GM12878 (cell line): ENCODE data around the gene SMAP1. TPM values are rescaled to one million over a fixed set of nuclear protein-coding genes. Genes with fewer than 3 reads are reported as not detected.

ENCODE experiments used
- ATAC-seq: fragments of 200-7000 bp; cut with Tn5 transposase; 3 replicates; pipeline ENCODE4 v1.9.1; 2020; ENCODE audit warnings: mild to moderate bottlenecking, moderate library complexity
- BruUV-seq: library from RNA; stranded (reverse); fragments of 400-500 nt; replicated peaks from 2 replicates; lab custom pipeline; 2021; lab: Mats Ljungman, UMichigan
- CTCF ChIA-PET: fragments of 300-600 bp; sonication (Branson Sonifier 250); formaldehyde crosslinking; extraction: SDS; loops from one replicate; lab custom pipeline; 2021; ENCODE audit warnings: inconsistent platforms; lab: Yijun Ruan, JAX
- POLR2A ChIA-PET: fragments of 350-600 bp; formaldehyde crosslinking; extraction: SDS; loops from one replicate; lab custom pipeline; 2021; ENCODE audit warnings: inconsistent platforms; lab: Charles Lee
- RAD21 ChIA-PET: fragments of 300-600 bp; sonication (Branson Sonifier 250); formaldehyde crosslinking; loops from one replicate; lab custom pipeline; 2023; ENCODE audit warnings: antibody characterized with exemption; ENCODE audit not compliant: unreplicated experiment; lab: Charles Lee
- SMC1A ChIA-PET: fragments of 300-600 bp; sonication (Branson Sonifier 250); formaldehyde crosslinking; loops from one replicate; lab custom pipeline; 2023; ENCODE audit not compliant: unreplicated experiment, uncharacterized antibody; lab: Charles Lee
- DNase-seq: peaks from one replicate; pipeline ENCODE4 v3.0.0-alpha.2; 2011; ENCODE audit warnings: low read depth, low spot score
- FAIRE-seq: peaks from 3 replicates; lab custom pipeline; 2011; peaks lifted over from hg19 to GRCh38; lab: Jason Lieb, UNC
- H2AFZ ChIP-seq: 2 replicates; pipeline ENCODE4 v1.6.0; 2011; ENCODE audit warnings: low read depth, low read length, control low read depth; ENCODE audit not compliant: control insufficient read depth
- H3K27ac ChIP-seq: 2 replicates; pipeline ENCODE4 v1.5.1; 2011; ENCODE audit warnings: control low read depth; ENCODE audit not compliant: control insufficient read depth, insufficient read depth
- H3K27me3 ChIP-seq, 2 experiments: replicated peaks in 1 of 2; 2 replicates each; pipeline versions ENCODE4 v1.6.0 to v1.6.1; 2011; ENCODE audit warnings: low read length in 1 of 2; ENCODE audit not compliant: control insufficient read depth in 2 of 2, insufficient read depth in 2 of 2
- H3K36me3 ChIP-seq, 2 experiments: 2 replicates each; pipeline ENCODE4 v1.5.1; 2011; ENCODE audit warnings: low read length in 1 of 2; ENCODE audit not compliant: control insufficient read depth in 2 of 2, insufficient read depth in 2 of 2
- H3K4me1 ChIP-seq: 2 replicates; pipeline ENCODE4 v1.6.1; 2011; ENCODE audit warnings: mild to moderate bottlenecking, low read length, moderate library complexity, mixed read lengths; ENCODE audit not compliant: control insufficient read depth, insufficient read depth
- H3K4me2 ChIP-seq: 2 replicates; pipeline ENCODE4 v1.6.0; 2011; ENCODE audit warnings: control low read depth; ENCODE audit not compliant: control insufficient read depth, insufficient read depth
- H3K4me3 ChIP-seq: fragments of 200-600 bp; sonication (generic); 2 replicates; pipeline ENCODE4 v1.5.1; 2016
- H3K79me2 ChIP-seq: 2 replicates; pipeline ENCODE4 v1.6.0; 2011; ENCODE audit warnings: low read length; ENCODE audit not compliant: control insufficient read depth, insufficient read depth
- H3K9ac ChIP-seq: 2 replicates; pipeline ENCODE4 v1.8.0; 2011; ENCODE audit warnings: low read length, control low read depth, mixed read lengths; ENCODE audit not compliant: control insufficient read depth, insufficient read depth
- H3K9me3 ChIP-seq: replicated peaks from 3 replicates; pipeline ENCODE4 v1.5.1; 2011; ENCODE audit warnings: mild to moderate bottlenecking, low read length; ENCODE audit not compliant: control insufficient read depth, insufficient read depth
- H4K20me1 ChIP-seq: 2 replicates; pipeline ENCODE4 v1.6.0; 2011; ENCODE audit not compliant: control insufficient read depth, insufficient read depth
- FOS ChIP-seq: IDR thresholded peaks from 3 replicates; pipeline ENCODE4 v1.6.1; 2011; ENCODE audit warnings: borderline replicate concordance; ENCODE audit not compliant: insufficient read length; ENCODE audit errors: extremely low read depth
- MXI1 ChIP-seq: fragments of 150-350 bp; IDR thresholded peaks from 2 replicates; pipeline ENCODE4 v1.6.1; 2011; ENCODE audit warnings: low read depth, mild to moderate bottlenecking, inconsistent platforms, low read length, improper control_type of control experiment
- NFYA ChIP-seq: IDR thresholded peaks from 2 replicates; pipeline ENCODE4 v1.6.1; 2011; ENCODE audit warnings: low read depth, mild to moderate bottlenecking, low read length, improper control_type of control experiment, borderline replicate concordance
- PAX5 ChIP-seq: IDR thresholded peaks from 2 replicates; pipeline ENCODE4 v1.6.1; 2011; ENCODE audit warnings: low read depth, low read length, borderline replicate concordance
- POLR2AphosphoS5 ChIP-seq: IDR thresholded peaks from 2 replicates; pipeline ENCODE4 v1.6.1; 2011; ENCODE audit warnings: mild to moderate bottlenecking, low read length, inconsistent platforms
- SIN3A ChIP-seq: IDR thresholded peaks from 2 replicates; pipeline ENCODE4 v1.6.1; 2012; ENCODE audit warnings: low read depth, low read length, improper control_type of control experiment
- SIX5 ChIP-seq: IDR thresholded peaks from 2 replicates; pipeline ENCODE4 v1.6.1; 2011; ENCODE audit warnings: mild to moderate bottlenecking, low read depth, low read length, moderate library complexity; ENCODE audit not compliant: severe bottlenecking
- SUZ12 ChIP-seq: fragments of 200-600 bp; sonication (generic); IDR thresholded peaks from one replicate; pipeline ENCODE4 v1.6.1; 2018; ENCODE audit warnings: antibody characterized with exemption, mild to moderate bottlenecking; ENCODE audit not compliant: unreplicated experiment
- TAF1 ChIP-seq: IDR thresholded peaks from 2 replicates; pipeline ENCODE4 v1.6.1; 2011; ENCODE audit warnings: mild to moderate bottlenecking, low read depth, low read length, borderline replicate concordance
- WGBS: methylation state at CpG from one replicate; pipeline ENCODE4 v1.1.6; 2016; ENCODE audit warnings: low lambda C conversion rate; ENCODE audit not compliant: insufficient replicate concordance, insufficient coverage; ENCODE audit errors: missing lambda C conversion rate; 5-methylcytosine and 5-hydroxymethylcytosine counted together
- in situ Hi-C: fragments of 300-500 bp; cut with MboI; formaldehyde crosslinking; loops from 9 replicates; pipeline ENCODE4 v1.14.3; 2018; ENCODE audit warnings: mixed read lengths
- intact Hi-C: fragments of 100-400 bp; cut with micrococcal nuclease; formaldehyde crosslinking; loops from one replicate; pipeline ENCODE4 v1.14.2; 2022; ENCODE audit not compliant: unreplicated experiment
- polyA plus RNA-seq, 11 experiments: library from polyadenylated mRNA; depleted of rRNA in 4 of 11; unstranded in 6 of 11; stranded (reverse) in 5 of 11; fragments of >200 nt; fragmentation: Nextera tagmentation in 4 of 11; fragmentation: Illumina TruSeq in 1 of 11; extraction: Ambion mirVana in 4 of 11; extraction: Trizol in 1 of 11; gene quantifications; 1 replicate in 1 of 11; 2 replicates in 10 of 11; pipeline versions ENCODE4 v1.2.1 to v1.2.3, GENCODE V29; 2011 to 2016; ENCODE audit warnings: inconsistent platforms in 2 of 11, missing spikeins in 2 of 11, low read depth in 1 of 11
- total RNA-seq, 4 experiments: library from RNA; depleted of rRNA in 3 of 4; stranded (reverse); fragments of >200 nt in 3 of 4; fragmentation: Illumina TruSeq in 1 of 4; extraction: Trizol in 1 of 4; gene quantifications; 2 replicates each; pipeline versions ENCODE4 v1.2.1 to v1.2.3, GENCODE V29; 2013 to 2021

SMAP1 gene
- total and polyA plus RNA-seq, 10 of the 15 experiments (the other 5 are each of a cell fraction or from before 2014, with no cell fraction given), result 13.7 to 33.9 (median 25.3) TPM

DNA sequence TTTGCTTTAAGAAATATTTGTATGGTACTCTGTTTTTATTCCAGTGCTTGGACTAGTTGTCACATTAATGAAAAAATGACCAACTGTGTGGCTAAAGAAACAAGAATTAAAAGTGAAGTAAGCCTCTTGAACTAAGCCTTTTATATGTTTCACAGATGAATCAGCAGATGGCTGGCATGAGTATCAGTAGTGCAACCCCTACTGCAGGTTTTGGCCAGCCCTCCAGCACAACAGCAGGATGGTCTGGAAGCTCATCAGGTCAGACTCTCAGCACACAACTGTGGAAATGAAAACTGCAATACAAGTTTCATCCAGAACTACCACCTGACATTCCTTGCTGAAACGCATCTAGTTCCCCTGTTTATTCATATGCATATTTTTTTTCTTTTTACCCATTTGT lies 192.4 kb downstream of the SMAP1 start:
- RAD21 ChIA-PET, result no interaction called here
- intact Hi-C loops, result no loop called here
- Histone ChIP-seq H3K79me2 (no peaks in the 10 kb centered on the region), H3K9ac (no peak overlapping the region), H3K9me3 (no peaks in the 10 kb centered on the region), H3K4me1 (peaks cover 7% of the 10 kb centered on the region), H3K27me3 (no peaks in the 10 kb centered on the region), H2AFZ (no peak overlapping the region), H3K27ac (no peak overlapping the region), H3K36me3 (peaks cover 0 to 2% of the 10 kb centered on the region in 2 experiments; a peak in 1 of 4 replicates), H3K4me2 (no peak overlapping the region), H3K4me3 (no peak overlapping the region), H4K20me1 (no peaks in the 10 kb centered on the region)
- SMC1A ChIA-PET, result interaction anchor here (7.4 kb wide), 1 partner anchor 150 kb away, joined by 61 read pairs; no protein-coding TSS in a partner anchor
- CTCF ChIA-PET, result interaction anchor here (2.5 to 3.0 kb wide), 2 partner anchors 24 to 153 kb away, joined by 12 to 17 read pairs; no protein-coding TSS in a partner anchor
- DNase-seq, result no peak
- in situ Hi-C loops, result no loop called here
- FAIRE-seq, result no peak
- ATAC-seq, result no peak
- POLR2A ChIA-PET, result no interaction called here
- no TSS peak for BruUV-seq
- no peak for TF ChIP-seq FOS
- TF ChIP-seq NFYA, result no peak
- TF ChIP-seq POLR2AphosphoS5, result no peak
- TF ChIP-seq SUZ12, result no peak
- no peak for TF ChIP-seq PAX5
- no peak for TF ChIP-seq MXI1
- TF ChIP-seq SIX5, result no peak
- no peak for TF ChIP-seq SIN3A
- no peak for TF ChIP-seq TAF1
- WGBS, result 100% methylated on average over 1 of the region's 1 CpG
